ENCODE measurements around the gene C16orf89. TPM values are rescaled to one million over a fixed set of nuclear protein-coding genes. Genes with fewer than 3 reads are reported as not detected.
"Not testable (repeated sequence)": the region's sequence is repeated elsewhere in the genome, so short reads cannot be mapped to it uniquely, and the experiment has no call there.

Gene C16orf89
- total RNA-seq (not detected in 2 replicates), polyA plus RNA-seq (not detected in 2 replicates), polyA minus RNA-seq (not detected in 2 replicates)
- total RNA-seq (2013): not detected

GRCh38 chr16:5065813-5066212 lies at the start of gene C16orf89:
TSS of gene C16orf89 (minus strand) at chr16:5065956. CDS start at chr16:5065908, 48 bp downstream.
- no peak for DNase-seq
- ChIA-PET POLR2A (no interaction called here), CTCF (no interaction called here)
- WGBS (ENCODE audit: insufficient coverage): 93% methylated on average over 6 of the region's 10 CpGs
- Histone ChIP-seq H2AFZ (ENCODE audit: insufficient read depth, low read depth, low read length, poor library complexity, severe bottlenecking) (no peak within 1 kb of the TSS), H3K9ac (ENCODE audit: low read length) (no peak within 1 kb of the TSS), H3K27me3 (replicated peaks in 1 of 4; ENCODE audit: control extremely low read depth in 1 of 4, control insufficient read depth in 3 of 4, insufficient read depth in 4 of 4, low read length in 3 of 4) (peaks cover 0 to 7% (median 0%) of the 10 kb centered on the region in 4 experiments), H3K27ac (ENCODE audit: low read length in 2 of 2) (no peak within 1 kb of the TSS), H3K36me3 (replicated peaks in 1 of 2; ENCODE audit: control extremely low read depth in 1 of 2, control insufficient read depth in 1 of 2, extremely low read depth in 1 of 2, insufficient read depth in 2 of 2, low read length in 1 of 2) (no peaks in the 10 kb centered on the region), H3K9me3 (ENCODE audit: control extremely low read depth in 1 of 3, control insufficient read depth in 2 of 3, insufficient read depth in 1 of 3, low read length in 2 of 3) (no peaks in the 10 kb centered on the region), H3K4me1 (ENCODE audit: control insufficient read depth in 2 of 2, insufficient read depth in 2 of 2, low read length in 2 of 2) (no peaks in the 10 kb centered on the region), H3K4me2 (replicated peaks; ENCODE audit: low read depth, low read length, poor library complexity, severe bottlenecking) (no peak within 1 kb of the TSS), H3K79me2 (ENCODE audit: control insufficient read depth, insufficient read depth, low read length) (no peaks in the 10 kb centered on the region), H4K20me1 (ENCODE audit: control insufficient read depth, insufficient read depth, low read length, poor library complexity, severe bottlenecking) (no peaks in the 10 kb centered on the region), H3K4me3 (ENCODE audit: control extremely low read depth in 1 of 5, extremely low read depth in 1 of 5, insufficient read depth in 1 of 5, low read depth in 2 of 5, low read length in 4 of 5) (no peak within 1 kb of the TSS)
- Mint-ChIP-seq H3K4me3 (no peak within 1 kb of the TSS), H3K4me1 (no peaks in the 10 kb centered on the region), H3K27me3 (peaks cover 10% of the 10 kb centered on the region), H3K9me3 (ENCODE audit: insufficient read depth) (no peaks in the 10 kb centered on the region), H3K27ac (no peak within 1 kb of the TSS)
- intact Hi-C loops (cut with micrococcal nuclease): no loop called here
- ATAC-seq (ENCODE audit: low read depth): no peak
- TF ChIP-seq CTCF (IDR thresholded peaks at IDR 0.05): no peak
- TF ChIP-seq EZH2 (IDR thresholded peaks at IDR 0.05; ENCODE audit: borderline replicate concordance, insufficient read depth, low read depth, low read length, poor library complexity, severe bottlenecking): no peak

GRCh38 chr16:5110933-5111332 lies 45.2 kb upstream of the C16orf89 start:
- H3K79me2 ChIP-seq (ENCODE audit: control insufficient read depth, insufficient read depth, low read length); H3K9ac ChIP-seq (ENCODE audit: low read length); ATAC-seq (ENCODE audit: low read depth); H3K27me3 ChIP-seq (replicated peaks in 1 of 4; ENCODE audit: control extremely low read depth in 1 of 4, control insufficient read depth in 3 of 4, insufficient read depth in 4 of 4, low read length in 3 of 4); H3K4me1 Mint-ChIP-seq; H3K4me3 Mint-ChIP-seq; H3K36me3 ChIP-seq (replicated peaks in 1 of 2; ENCODE audit: control extremely low read depth in 1 of 2, control insufficient read depth in 1 of 2, extremely low read depth in 1 of 2, insufficient read depth in 2 of 2, low read length in 1 of 2); H4K20me1 ChIP-seq (ENCODE audit: control insufficient read depth, insufficient read depth, low read length, poor library complexity, severe bottlenecking); H3K27ac ChIP-seq (ENCODE audit: low read length in 2 of 2); H3K4me2 ChIP-seq (replicated peaks; ENCODE audit: low read depth, low read length, poor library complexity, severe bottlenecking); H2AFZ ChIP-seq (ENCODE audit: insufficient read depth, low read depth, low read length, poor library complexity, severe bottlenecking); H3K9me3 ChIP-seq (ENCODE audit: control extremely low read depth in 1 of 3, control insufficient read depth in 2 of 3, insufficient read depth in 1 of 3, low read length in 2 of 3); CTCF ChIA-PET; H3K9me3 Mint-ChIP-seq (ENCODE audit: insufficient read depth); H3K4me1 ChIP-seq (ENCODE audit: control insufficient read depth in 2 of 2, insufficient read depth in 2 of 2, low read length in 2 of 2); intact Hi-C loops (cut with micrococcal nuclease); H3K4me3 ChIP-seq (ENCODE audit: control extremely low read depth in 1 of 5, extremely low read depth in 1 of 5, insufficient read depth in 1 of 5, low read depth in 2 of 5, low read length in 4 of 5); POLR2A ChIA-PET; DNase-seq; H3K27ac Mint-ChIP-seq: not testable (repeated sequence)
- 74% methylated on average over 6 of the region's 10 CpGs for WGBS (ENCODE audit: insufficient coverage)
- peaks cover 15% of the 10 kb centered on the region for H3K27me3 Mint-ChIP-seq

Measured in B cell (primary cell).